DMS153 (cell line): ENCODE measurements around the gene ZNF385A.
A peak's percentile ranks its signal among the peaks of the same experiment; 100 is the strongest.

Experiments
- DNase-seq: peaks from one replicate; lab custom pipeline; 2025; lab: John Stamatoyannopoulos, UW

ZNF385A gene

DNA sequence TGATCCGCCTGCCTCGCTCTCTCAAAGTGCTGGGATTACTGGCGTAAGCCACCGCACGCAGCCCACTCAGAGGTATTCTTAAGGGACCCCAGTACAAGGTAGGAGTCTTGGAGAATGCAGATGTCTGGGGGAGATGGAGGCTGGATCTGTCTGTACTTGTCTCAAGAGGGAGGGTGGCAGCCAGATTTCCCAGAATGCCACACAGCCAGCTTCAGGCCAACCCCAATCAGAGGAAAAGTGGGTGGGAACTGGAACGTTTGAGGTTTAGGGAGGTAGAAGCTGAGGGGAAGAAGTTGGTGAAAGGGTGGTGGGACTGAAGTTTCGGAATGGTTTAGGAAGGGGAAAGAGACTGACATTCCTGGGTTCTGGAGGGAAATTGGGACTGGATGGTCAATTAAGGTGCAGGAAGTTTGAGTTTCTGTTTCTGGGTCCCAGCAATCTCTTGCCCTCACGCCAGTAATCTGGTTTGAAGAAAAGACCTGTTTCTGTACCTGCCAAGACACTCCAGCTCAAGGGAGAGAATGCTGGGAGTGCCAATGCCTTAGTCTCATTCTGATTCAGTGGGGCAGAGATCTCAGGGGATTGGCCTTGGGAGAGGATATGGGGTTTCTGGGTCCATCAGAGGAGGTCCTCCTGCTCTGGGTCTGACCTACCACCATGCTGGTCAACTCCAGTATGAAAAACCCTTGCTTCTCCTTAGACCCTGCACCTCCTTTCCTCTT lies 8.1 kb upstream of the ZNF385A start:
- DNase-seq, result no peak

DNA sequence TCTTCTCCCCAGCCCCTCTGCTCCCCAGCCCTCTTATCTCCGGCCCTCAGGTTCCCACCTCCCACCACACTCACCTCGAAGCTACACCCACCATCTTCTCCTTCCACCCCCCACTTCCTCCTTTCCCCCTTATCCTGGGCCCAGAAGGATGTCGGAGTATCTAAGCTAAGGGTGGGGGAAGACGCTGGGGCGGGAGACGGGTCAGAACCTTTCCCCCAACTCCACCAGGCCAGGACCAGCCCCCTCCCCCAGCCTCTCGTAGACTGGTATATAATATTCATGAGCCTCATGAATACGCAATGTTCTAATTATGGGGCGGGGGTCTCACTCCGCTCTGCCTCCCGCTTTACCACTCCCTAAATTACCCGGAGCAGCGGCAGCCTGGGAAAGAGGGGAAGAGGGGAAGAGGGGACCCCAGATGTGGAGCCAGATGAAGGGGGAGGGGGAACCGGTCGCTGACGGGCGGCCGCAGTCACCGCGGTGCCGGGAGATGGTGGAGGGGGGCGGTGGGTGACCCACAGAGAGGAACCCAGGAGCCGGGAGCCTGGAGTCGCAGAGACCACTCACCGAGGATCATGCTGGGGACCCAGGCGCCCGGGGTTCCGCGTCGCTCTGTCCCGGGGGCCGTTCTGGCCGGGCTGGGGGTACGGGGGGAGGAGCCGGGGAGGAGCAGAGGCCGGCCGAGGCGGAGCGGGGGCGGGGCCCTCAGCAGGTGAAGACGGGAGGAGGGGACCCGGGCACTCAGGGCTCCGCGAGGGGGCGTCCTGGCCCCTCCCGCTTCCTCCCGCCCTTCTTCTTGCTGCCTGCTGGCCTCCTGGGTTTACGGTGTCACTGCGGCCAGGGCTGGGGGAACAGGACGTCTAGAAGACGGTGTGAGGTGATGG lies 6.4 kb upstream of the ZNF385A start:
- DNase-seq, result peak; percentile 21

DNA sequence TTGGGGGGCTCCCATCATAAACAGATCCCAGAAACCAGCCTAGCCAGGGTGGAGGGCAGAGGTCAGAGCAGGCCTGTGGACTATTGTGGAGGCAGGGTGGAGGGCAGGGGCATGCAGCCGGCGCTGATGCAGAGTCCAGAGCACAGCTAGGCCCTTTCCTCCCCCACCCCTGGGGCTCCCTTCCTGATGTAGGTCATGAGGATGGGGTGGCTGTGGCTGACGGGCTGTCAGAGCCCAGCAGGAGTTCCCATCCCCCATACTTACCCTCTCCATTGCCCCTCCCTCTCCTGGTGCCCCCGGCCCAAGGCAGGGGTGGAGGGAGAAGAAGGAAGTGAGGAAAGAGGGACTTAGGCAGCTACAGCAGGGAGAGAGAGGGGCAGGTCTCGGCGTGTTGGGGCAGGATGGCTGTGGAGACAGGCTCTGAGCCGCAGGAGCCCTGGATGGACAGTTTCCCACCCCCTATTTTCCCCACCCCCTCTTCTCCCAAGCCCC lies 5.7 kb upstream of the ZNF385A start:
- no peak for DNase-seq

DNA sequence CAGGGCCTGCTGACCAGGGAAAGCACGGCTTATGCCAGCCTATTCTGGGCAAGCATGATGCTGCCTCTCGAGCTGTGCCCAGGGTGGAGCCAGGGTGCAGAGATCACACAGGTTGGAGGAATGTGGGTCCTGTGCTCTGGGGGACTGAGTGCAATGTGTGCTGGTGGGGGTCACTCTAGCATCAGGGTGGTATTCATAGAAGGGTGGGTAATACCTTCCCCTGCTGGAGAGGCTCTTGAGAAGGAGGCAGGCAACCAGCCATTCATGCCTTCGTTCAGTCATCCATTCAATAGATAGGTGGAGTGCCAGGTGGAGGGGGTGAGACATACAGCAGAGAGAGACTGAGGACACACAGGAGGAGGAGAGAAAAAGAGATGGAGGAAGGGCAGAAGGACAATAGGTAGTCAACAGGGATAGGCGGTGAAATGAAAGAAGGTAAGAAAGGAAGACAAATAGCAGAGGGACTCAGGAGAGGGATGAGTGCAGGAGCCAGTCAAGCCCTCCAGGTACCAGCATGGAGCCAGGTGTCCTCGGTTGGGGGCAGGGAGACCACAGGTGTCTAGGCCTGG lies 5.2 kb upstream of the ZNF385A start:
- DNase-seq, result no peak

DNA sequence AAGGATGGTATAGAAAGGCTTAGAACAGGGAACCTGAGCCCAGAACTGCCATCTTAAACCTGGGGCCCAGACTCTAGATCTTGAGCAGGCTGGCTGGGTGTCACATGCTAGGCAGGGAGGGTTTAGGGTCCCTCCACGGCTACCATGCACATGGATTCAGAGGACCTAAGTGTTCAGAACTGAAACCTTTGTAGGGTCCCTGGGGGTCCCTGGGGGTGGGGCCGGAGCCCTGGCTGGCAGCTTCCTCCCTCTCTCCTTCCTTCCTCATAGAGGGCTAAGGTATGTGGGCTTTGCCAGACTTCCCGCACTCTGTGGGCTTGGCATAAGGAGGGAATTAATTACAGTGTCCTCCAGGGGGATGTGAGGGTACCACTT lies 4.6 kb upstream of the ZNF385A start:
- no peak for DNase-seq

DNA sequence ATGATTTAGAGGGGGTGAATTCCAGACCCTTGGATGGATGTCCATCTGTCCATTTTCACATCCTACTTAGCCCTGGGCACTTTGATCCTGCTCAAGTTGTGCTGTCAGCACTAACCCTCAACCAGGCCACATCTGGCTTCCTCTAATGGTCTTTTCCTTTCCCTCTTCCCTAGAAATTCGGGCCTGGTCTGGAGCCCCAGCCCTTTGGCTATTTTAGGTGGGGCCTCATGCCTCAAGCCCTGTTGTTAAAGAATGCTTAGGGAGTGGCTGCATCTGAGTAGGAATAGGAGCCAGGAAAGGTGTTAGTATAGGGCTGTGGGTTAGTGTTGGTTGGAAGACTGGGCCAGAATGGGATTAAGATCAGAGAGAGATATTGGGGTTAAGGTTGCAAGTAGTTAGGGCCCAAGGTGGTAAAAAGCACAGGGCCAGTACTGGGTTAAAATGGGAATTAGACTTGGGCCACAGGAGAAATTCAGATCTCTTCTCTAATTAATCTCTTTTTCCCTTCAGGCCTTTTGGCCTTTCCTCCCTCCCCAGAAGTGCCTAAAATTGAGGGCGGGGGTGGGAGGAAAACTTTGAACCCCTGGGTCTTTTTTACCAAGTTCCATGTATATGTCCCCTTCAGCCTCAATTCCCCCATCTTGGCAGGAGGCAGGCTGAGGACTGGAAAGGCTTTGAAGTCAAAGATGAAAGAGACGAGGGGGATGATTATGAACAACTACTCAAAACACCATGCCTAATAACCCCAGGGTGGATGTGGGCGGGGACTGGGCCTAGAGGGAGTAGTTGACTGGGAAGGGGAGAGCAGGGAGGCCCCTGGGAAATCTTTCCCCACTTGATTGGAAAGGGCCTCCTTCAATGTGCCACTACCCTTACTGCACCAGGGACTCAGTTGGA lies 4.0 kb upstream of the ZNF385A start:
- no peak for DNase-seq

DNA sequence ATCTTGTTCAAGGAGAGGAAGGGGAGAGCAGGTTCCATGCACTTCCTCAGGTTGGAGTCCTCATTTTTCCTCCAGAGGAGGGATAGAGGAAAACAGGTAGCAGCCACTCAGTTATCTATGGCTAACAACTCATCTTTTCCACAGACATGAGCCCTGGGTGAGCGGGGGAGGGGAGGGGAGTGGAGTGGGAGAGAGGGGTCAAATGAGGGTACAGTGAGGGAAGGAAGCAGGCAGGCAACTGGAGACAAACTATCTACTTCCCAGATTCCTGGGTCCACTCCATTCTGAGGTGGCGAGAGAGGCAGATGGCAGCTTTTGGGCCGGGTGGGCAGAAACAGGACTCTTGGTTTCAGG lies 2.6 kb upstream of the ZNF385A start:
- no peak for DNase-seq

DNA sequence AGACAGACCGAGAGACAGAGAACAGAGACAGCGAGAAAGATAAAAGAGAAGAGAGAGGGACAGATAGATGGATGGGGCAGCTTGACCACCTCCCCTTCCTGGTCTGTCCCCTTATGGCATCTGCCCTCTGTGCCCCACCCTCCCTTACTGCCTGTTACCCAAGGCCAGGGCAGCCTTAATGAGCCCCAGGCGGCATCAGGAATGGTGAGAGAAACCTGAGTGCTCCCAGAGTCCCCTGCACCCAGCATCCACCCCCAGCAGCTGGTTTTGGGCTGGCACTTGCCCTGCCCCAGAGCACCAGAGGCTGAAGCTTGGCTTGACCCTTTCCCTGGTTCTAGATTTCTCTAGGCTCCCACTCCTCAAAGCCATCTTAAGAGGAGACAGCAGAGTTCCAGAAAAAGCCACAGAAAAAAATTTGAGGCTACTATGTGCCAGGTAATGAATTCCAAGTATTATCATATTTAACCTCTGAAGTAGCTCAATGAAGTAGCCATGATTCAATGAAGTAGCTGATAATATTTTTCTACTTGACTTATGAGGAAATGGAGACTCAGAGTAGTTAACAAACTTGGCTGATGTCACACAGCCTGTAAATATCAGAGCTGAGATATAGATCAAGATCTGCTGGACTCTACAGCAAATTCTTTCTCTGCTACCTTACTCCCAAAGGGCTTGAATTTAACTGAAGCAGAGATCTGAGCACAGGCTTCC lies 2.0 kb upstream of the ZNF385A start:
- no peak for DNase-seq

DNA sequence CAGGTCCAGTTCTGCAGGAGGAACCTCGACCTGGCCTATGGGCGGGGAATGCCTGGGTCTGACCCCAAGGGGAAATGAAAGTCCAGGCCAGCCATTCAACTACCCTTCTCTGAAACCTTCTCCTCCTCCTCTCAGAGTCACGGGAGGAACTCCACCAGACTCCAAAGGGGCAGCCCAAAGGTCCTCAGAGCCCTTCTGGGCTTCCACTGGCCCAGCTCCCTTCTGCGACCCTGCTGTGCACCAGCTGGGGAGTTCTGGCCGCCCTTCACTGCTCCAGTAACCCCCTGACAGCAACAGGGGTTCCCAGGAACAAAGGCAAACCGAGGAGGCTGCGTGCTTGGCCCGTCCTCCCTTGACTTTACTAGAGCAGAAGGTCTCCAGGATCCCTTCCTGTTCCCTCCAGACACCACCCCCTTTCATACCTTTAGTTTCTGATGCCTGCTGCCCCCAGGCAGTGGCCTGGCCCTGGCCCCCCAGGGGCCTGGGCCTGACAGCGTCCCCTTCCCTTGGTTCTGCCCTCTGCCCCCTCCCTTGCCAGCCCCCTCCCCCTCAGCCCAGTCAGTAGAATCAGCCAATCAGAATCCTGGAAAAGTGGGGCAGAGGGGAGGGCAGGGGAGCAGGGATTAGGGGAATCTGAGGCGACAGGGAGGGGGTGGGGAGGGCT lies 850 bp upstream of the ZNF385A start:
- DNase-seq, result no peak

DNA sequence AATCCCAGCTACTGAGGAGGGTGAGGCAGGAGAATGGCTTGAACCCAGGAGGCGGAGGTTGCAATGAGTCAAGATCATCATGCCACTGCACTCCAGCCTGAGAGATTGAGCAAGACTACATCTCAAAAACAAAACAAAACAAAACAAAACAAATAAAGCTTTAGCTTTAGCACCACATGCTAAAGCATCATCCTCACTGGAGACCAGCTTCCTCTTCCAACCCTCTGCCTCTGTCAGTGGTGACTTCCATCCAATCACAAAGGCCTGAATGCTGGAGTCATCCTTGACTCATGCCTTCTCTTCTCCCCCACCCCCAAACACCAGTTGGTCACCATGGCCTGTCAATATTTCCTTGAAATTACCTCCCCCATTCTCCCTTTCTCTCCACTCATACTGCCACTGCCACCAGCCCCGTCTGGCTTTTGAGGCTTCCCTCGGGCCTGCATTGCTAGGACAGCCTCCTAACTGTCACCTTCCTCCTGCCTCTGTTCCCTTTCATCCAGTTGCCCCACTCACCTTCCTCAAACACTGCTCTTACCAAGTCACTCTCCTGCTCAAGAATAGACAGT lies 1.4 kb downstream of the ZNF385A start:
- no peak for DNase-seq

DNA sequence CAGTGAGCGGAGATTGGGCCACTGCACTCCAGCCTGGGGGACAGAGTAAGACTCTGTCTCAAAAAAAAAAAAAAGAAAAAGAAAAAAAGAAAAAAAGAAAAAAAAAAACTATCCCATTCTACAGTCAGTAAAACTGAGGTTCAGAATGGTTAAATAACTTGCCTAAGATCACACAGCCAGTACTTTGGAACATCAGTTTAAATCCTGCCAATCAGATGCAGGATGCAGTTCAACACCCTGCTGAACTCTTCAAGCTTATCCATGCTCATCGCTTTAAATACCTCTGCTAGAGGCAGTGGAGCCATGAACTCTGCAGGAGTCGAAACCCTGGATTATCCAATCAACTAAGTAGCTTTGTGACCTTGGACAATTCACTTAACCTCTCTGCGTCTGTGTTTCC lies 3.4 kb downstream of the ZNF385A start:
- no peak for DNase-seq

DNA sequence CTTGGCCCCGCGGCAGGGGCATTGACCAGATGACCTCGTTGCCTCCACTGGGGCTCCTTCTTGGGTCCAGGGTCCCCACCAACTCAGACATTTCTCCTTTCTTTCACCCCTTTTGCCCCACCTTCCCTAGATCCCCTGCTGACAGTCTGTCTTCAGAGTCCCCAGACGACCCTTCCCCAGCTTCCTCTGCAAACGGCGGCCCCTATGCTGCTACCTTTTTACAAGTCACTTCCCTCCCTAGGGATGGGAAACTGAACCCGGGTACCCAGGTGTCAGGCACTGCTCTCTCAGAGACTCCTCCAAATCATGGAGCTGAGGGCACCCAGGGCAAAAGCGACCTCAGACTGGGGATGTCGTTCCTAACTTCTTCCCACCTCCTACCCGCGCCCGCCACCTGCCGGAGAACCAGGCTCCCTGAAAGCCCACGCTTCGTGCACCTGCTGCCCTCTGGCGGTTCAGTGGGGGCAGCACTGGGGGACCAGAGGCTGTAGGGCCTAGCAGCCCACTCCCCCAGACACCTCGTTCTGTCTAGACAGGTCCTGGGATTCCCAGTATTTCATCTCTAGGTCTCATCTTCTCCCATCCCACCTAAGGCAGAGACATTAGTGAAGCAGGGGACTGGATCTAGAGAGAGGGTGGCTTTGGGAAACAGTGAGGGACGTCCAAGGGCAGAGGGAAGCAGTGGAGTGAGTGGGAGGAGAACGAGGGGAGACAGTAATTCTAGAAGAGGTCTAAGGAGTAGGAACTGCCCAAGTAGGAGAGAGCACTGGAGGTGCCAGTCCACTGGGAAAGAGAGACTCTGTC lies 4.9 kb downstream of the ZNF385A start:
- peak; percentile 56 for DNase-seq

DNA sequence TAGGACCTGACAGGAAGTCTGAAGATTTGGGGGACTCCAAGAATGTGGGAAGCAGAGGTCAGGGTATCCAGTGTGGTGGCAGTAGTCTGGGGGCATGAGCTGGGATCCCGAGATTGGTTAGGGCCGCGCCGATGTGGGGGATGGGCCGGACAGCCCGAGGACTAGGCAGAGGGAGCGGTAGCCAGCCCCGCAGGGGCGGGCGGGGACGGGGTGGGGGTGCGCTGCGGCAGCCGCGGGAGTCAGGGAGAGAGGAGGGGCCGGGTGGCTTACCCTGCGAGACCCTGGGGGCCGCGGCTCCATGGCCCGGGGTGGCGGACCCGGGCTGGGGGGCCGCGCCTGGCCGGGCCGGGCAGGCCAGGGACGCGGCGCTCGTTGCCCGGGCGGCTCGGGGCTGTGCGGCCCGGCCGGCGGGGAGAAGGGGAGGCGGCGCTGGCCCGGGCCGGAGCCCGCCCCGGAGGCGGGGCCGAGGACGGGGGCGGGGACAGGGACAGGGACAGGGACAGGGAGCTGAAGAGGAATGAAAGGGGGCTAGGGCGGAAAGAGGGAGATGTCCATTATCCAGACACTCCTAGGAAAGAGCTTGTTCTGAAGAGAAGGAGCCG lies 5.6 kb downstream of the ZNF385A start:
- no peak for DNase-seq

DNA sequence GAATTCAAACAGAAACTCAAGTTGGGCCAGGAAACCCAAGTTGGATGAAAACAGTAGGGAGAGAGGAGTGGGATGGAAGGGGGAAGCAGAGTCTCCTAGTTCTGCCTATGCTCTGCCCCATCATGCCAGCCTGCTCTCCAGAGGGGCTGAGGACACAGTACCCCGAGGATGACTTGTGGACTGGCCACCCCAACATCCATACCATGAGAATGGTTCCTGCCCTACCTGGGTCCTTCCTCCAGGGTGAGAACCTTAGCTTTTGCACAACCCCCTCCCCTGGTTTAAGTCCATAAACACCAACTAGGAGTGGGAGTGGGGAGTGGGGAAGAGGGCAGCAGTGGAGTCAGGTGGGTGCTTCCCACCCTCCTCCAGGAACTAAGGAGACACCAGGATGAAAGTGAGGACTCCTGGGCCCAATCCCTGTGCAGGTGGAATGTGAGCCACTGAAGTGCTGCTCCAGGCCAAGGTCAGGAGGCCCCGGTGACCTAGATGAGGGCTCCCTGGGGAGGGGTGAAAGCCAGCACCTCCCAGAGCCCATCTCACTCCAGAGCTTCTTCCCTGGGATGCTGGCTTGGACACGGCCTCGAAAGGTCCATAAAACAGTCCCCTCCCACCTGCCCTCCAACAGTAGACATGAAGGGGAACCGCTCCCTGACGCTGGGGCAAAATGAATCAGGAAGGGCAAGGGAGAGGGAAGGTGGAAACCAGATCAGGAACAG lies 6.6 kb downstream of the ZNF385A start:
- DNase-seq, result no peak

DNA sequence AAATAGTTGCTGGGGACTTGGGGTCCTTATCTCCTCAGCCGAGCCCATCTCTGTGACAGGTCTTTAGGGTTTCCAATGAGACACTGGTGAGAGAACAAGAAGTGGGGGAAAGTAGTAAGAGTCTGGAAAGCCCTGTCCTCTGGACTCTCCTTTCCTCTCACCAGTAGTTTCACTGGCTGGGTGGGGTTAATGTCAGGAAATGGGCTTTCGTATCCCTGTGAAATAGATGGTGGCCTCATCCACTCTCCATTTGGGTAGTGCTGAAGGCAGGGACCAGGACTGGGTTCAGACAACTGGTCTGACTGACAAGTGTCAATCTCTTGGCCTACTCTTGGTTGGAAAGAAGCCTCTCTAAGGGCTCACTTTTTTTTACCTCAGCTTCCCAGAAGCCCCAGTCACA lies 7.5 kb downstream of the ZNF385A start:
- no peak for DNase-seq

DNA sequence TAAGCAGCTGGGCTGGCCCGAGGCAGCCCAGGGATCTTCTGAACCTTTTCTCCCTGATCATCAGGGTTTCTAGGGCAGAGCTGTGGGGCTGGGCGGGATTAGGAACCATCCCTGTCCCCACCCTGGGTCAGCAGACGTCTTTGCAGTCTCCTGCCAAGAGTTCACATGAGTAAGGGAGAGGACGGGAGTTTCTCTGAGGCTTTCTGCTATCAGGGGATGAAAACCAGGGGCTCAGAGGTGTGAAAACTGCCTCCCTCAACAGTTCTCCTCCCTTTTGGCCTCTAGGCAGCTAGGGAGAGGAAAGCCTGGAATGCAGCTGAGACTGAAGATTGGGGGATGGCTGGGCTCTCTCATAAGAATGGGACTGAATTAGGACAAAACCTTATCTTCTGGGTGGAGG lies 7.9 kb downstream of the ZNF385A start:
- no peak for DNase-seq

DNA sequence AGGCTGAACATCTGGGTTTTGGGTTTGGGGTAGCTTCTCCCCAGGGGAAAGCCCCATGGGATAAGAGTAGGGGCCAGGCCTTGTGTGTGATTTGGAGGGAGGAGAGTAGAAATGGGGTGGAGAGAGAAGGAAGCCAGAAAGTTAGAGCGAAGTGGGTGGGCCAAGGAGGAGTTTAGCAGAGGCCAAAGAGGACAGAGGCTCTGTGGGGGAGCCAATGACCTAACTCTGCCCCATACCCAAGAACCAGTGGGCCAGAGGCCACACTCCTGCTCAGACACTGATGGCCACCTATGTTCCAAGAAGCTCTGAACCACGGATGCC lies 9.3 kb downstream of the ZNF385A start:
- DNase-seq, result no peak

DNA sequence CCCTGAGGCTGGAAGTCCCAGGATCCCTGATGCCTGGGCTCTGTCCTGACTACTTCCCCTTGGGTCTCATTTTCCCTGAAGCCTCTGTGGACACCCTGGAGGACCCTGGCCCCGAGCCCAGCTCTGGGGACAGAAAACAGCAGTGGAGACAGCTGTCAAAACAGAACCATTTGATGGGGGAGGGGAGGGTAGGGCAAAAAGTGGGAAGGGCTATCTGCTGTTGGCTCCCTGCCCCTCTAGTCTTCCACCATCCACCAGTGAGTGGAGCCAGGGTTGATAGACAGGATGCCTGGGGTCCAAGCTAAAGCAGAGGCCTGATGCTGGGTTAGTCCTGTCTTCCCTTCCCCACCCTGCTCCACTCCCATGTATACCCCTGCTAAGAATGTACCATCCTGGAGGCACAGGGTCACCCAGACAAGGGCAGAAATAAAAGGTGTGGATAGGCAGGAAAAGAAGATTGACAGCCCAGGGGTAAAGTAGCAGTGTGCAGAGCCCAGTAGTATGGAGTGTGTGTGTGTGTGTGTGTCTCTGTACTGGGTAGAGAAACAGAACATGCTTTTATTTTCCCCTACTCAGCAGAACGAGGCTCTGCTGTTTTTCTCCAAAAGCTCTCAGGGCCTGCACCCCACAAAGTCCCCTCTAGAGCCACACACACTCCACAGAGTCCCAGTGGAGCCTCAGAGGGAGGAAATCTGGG lies 9.8 kb downstream of the ZNF385A start:
- peak; percentile 42 for DNase-seq
